IMR-90 (cell line): Measurements from ENCODE around the gene NKD1. TPM values are rescaled to one million over a fixed set of nuclear protein-coding genes. Genes with fewer than 3 reads are reported as not detected.

Experiments used
- ATAC-seq: fragments of 200-7000 bp; cut with Tn5 transposase; 2 replicates; pipeline ENCODE4 v1.9.1; 2020; ENCODE audit warnings: low read depth, mild to moderate bottlenecking, moderate library complexity
- BruUV-seq: library from RNA; stranded (reverse); fragments of 400-500 nt; replicated peaks from 2 replicates; lab custom pipeline; 2021; lab: Mats Ljungman, UMichigan
- CTCF ChIA-PET: fragments of 300-600 bp; formaldehyde crosslinking; extraction: SDS; loops from one replicate; lab custom pipeline; 2021; ENCODE audit warnings: antibody characterized with exemption; lab: Yijun Ruan, JAX
- POLR2A ChIA-PET: fragments of 300-600 bp; sonication (Branson Sonifier 250); formaldehyde crosslinking; loops from one replicate; lab custom pipeline; 2022; ENCODE audit warnings: antibody characterized with exemption; ENCODE audit not compliant: unreplicated experiment; lab: Charles Lee
- DNase-seq: peaks from one replicate; pipeline ENCODE4 v3.0.0; 2013
- H2AFZ ChIP-seq: replicated peaks from 2 replicates; pipeline ENCODE3; 2013; ENCODE audit warnings: low read length, mild to moderate bottlenecking; ENCODE audit not compliant: poor library complexity
- H2AK5ac ChIP-seq: 2 replicates; pipeline ENCODE4 v1.6.1; 2013; ENCODE audit warnings: low read depth, low read length, inconsistent platforms
- H2AK9ac ChIP-seq: replicated peaks from 2 replicates; pipeline ENCODE3; 2013; ENCODE audit warnings: mild to moderate bottlenecking, low read depth, low read length, moderate library complexity; ENCODE audit not compliant: poor library complexity
- H2BK120ac ChIP-seq: 2 replicates; pipeline ENCODE4 v1.6.1; 2013; ENCODE audit warnings: low read depth, low read length, inconsistent platforms
- H2BK15ac ChIP-seq: 3 replicates; pipeline ENCODE4 v1.6.1; 2013; ENCODE audit warnings: low read depth, low read length, inconsistent platforms
- H2BK20ac ChIP-seq: 2 replicates; pipeline ENCODE4 v1.6.1; 2013; ENCODE audit warnings: low read depth, mild to moderate bottlenecking, inconsistent platforms, low read length, moderate library complexity
- H2BK5ac ChIP-seq: 2 replicates; pipeline ENCODE4 v1.6.1; 2013; ENCODE audit warnings: mild to moderate bottlenecking, low read depth, low read length, inconsistent platforms; ENCODE audit not compliant: poor library complexity, severe bottlenecking
- H3K14ac ChIP-seq: replicated peaks from 2 replicates; pipeline ENCODE4 v1.6.1; 2013; ENCODE audit warnings: low read depth, low read length, inconsistent platforms
- H3K18ac ChIP-seq: 2 replicates; pipeline ENCODE4 v1.6.1; 2013; ENCODE audit warnings: low read depth, low read length, control low read depth
- H3K23ac ChIP-seq: 2 replicates; pipeline ENCODE4 v1.6.1; 2013; ENCODE audit warnings: low read depth, low read length, inconsistent platforms
- H3K27ac ChIP-seq: 2 replicates; pipeline ENCODE4 v1.5.1; 2013; ENCODE audit warnings: mild to moderate bottlenecking, control low read depth, low read length; ENCODE audit not compliant: insufficient read depth
- H3K27me3 ChIP-seq: 2 replicates; pipeline ENCODE4 v1.6.1; 2013; ENCODE audit warnings: low read length; ENCODE audit not compliant: control insufficient read depth, insufficient read depth
- H3K36me3 ChIP-seq: 2 replicates; pipeline ENCODE4 v1.6.1; 2013; ENCODE audit warnings: low read length, mixed read lengths; ENCODE audit not compliant: control insufficient read depth, insufficient read depth
- H3K4ac ChIP-seq: 2 replicates; pipeline ENCODE4 v1.6.1; 2013; ENCODE audit warnings: low read depth, low read length, inconsistent platforms
- H3K4me1 ChIP-seq: 2 replicates; pipeline ENCODE4 v1.6.1; 2013; ENCODE audit warnings: low read length, mixed read lengths; ENCODE audit not compliant: control insufficient read depth, insufficient read depth
- H3K4me2 ChIP-seq: 2 replicates; pipeline ENCODE4 v1.6.1; 2013; ENCODE audit warnings: low read depth, mild to moderate bottlenecking, control low read depth, low read length, moderate library complexity
- H3K4me3 ChIP-seq: 2 replicates; pipeline ENCODE4 v1.5.1; 2013; ENCODE audit warnings: low read depth, mild to moderate bottlenecking, control low read depth, low read length, moderate library complexity; ENCODE audit not compliant: insufficient read depth
- H3K56ac ChIP-seq: 2 replicates; pipeline ENCODE4 v1.6.1; 2013; ENCODE audit warnings: low read length, inconsistent platforms; ENCODE audit not compliant: insufficient read depth; ENCODE audit errors: extremely low read depth
- H3K79me1 ChIP-seq, 2 experiments: 2 replicates each; pipeline ENCODE4 v1.6.1; 2013; ENCODE audit warnings: low read length in 2 of 2, inconsistent platforms in 1 of 2, low read depth in 1 of 2
- H3K9ac ChIP-seq: 2 replicates; pipeline ENCODE4 v1.6.1; 2013; ENCODE audit warnings: low read depth, low read length, control low read depth
- H3K9me1 ChIP-seq: 2 replicates; pipeline ENCODE4 v1.6.1; 2013; ENCODE audit warnings: low read length, inconsistent platforms; ENCODE audit not compliant: insufficient read depth
- H3K9me3 ChIP-seq: 2 replicates; pipeline ENCODE4 v1.6.1; 2013; ENCODE audit warnings: low read length; ENCODE audit not compliant: control insufficient read depth, insufficient read depth
- H4K20me1 ChIP-seq: 2 replicates; pipeline ENCODE4 v1.6.1; 2013; ENCODE audit warnings: low read length, inconsistent platforms; ENCODE audit not compliant: insufficient read depth
- H4K5ac ChIP-seq: 2 replicates; pipeline ENCODE4 v1.6.1; 2013; ENCODE audit warnings: mild to moderate bottlenecking, low read depth, low read length, control low read depth
- H4K8ac ChIP-seq, 2 experiments: 2 replicates each; pipeline ENCODE4 v1.6.1; 2013; ENCODE audit warnings: low read depth in 2 of 2, low read length in 2 of 2, control low read depth in 1 of 2, inconsistent platforms in 1 of 2
- H4K91ac ChIP-seq: 2 replicates; pipeline ENCODE4 v1.6.1; 2013; ENCODE audit warnings: low read depth, low read length, inconsistent platforms; ENCODE audit not compliant: insufficient read depth
- CEBPB ChIP-seq: IDR thresholded peaks from 2 replicates; pipeline ENCODE4 v1.6.1; 2012; ENCODE audit warnings: low read depth, low read length, improper control_type of control experiment
- CTCF ChIP-seq: conservative IDR thresholded peaks from 2 replicates; pipeline ENCODE4 v1.5.1; 2012; ENCODE audit warnings: mild to moderate bottlenecking, low read depth, low read length, improper control_type of control experiment
- ELK1 ChIP-seq: fragments of 150-350 bp; IDR thresholded peaks from 2 replicates; pipeline ENCODE4 v1.6.1; 2016; ENCODE audit warnings: low read depth, mild to moderate bottlenecking, low read length, moderate library complexity, borderline replicate concordance
- FOS ChIP-seq: fragments of 150-350 bp; IDR thresholded peaks from 2 replicates; pipeline ENCODE4 v1.6.1; 2016; ENCODE audit warnings: low read depth, low read length
- MAFK ChIP-seq: IDR thresholded peaks from 2 replicates; pipeline ENCODE4 v1.6.1; 2012; ENCODE audit warnings: low read depth, low read length, improper control_type of control experiment
- MAZ ChIP-seq: IDR thresholded peaks from 2 replicates; pipeline ENCODE4 v1.6.1; 2012; ENCODE audit warnings: low read depth, mild to moderate bottlenecking, low read length, improper control_type of control experiment, moderate library complexity, borderline replicate concordance
- MXI1 ChIP-seq: IDR thresholded peaks from 2 replicates; pipeline ENCODE4 v1.6.1; 2012; ENCODE audit warnings: low read depth, mild to moderate bottlenecking, low read length, moderate library complexity, borderline replicate concordance
- NFE2L2 ChIP-seq: fragments of 150-350 bp; IDR thresholded peaks from 2 replicates; pipeline ENCODE4 v1.6.1; 2016; ENCODE audit warnings: low read depth, mild to moderate bottlenecking, low read length
- WGBS, 2 experiments: methylation state at CpG; one replicate each; pipeline versions ENCODE4 v1.1.5 to v1.1.7; 2013; ENCODE audit warnings: missing lambda C conversion rate in 2 of 2; ENCODE audit not compliant: insufficient read length in 1 of 2; ENCODE audit errors: extremely low coverage in 2 of 2; 5-methylcytosine and 5-hydroxymethylcytosine counted together
- dilution Hi-C: fragments of 300-500 bp; cut with HindIII; formaldehyde crosslinking; loops from one replicate; pipeline ENCODE4 v1.14.3; 2018; ENCODE audit warnings: low sequenced_read_pairs; ENCODE audit not compliant: unreplicated experiment
- in situ Hi-C: fragments of 300-500 bp; cut with MboI; formaldehyde crosslinking; loops from 3 replicates; pipeline ENCODE4 v1.14.3; 2019; ENCODE audit warnings: low sequenced_read_pairs, inconsistent platforms, mixed read lengths
- intact Hi-C: fragments of 100-400 bp; cut with micrococcal nuclease; formaldehyde crosslinking; loops from 2 replicates; pipeline ENCODE4 v1.10.0; 2022
- polyA plus RNA-seq, 3 experiments: library from polyadenylated mRNA; depleted of rRNA; stranded (reverse); fragments of >200 nt; gene quantifications; 2 replicates each; pipeline ENCODE4 v1.2.3, GENCODE V29; 2012; ENCODE audit warnings: low replicate concordance in 1 of 3
- total RNA-seq: library from RNA; depleted of rRNA; stranded (reverse); fragments of >200 nt; gene quantifications from 2 replicates; pipeline ENCODE4 v1.2.3, GENCODE V29; 2012

The NKD1 gene
- total and polyA plus RNA-seq, 2 of the 4 experiments (the other 2 are of a cell fraction) = not detected

DNA sequence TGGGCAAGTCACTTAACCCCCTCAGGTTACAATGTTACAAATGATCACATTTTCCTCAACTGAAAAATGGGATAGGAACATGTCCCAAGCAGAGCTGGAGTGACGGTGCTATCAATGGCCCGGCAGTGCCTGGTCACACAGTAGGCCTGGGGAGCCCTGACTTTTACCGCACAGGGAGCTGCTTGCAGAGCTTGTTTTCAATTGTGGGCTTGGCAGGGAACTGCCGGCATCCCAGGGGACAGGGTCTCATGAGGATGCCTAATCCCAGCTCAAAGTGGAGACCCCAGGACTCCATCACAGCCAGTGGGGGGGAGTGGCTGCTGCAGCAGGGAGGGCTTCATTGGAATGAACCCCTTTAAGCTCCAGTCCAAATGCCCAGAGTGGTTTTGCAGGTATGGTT lies 121.5 kb downstream of the NKD1 start:
- Histone ChIP-seq H4K91ac (no peak overlapping the region), H3K4ac (no peak overlapping the region), H2AK5ac (no peak overlapping the region), H2AFZ (no peak overlapping the region), H3K4me2 (no peak overlapping the region), H3K4me3 (no peak overlapping the region), H2BK15ac (no peak overlapping the region), H3K9me1 (no peaks in the 10 kb centered on the region), H3K14ac (no peak overlapping the region), H4K8ac (no peak overlapping the region), H4K5ac (no peak overlapping the region), H3K18ac (no peak overlapping the region), H3K9ac (no peak overlapping the region), H2BK20ac (no peak overlapping the region), H3K27me3 (no peaks in the 10 kb centered on the region; the same call in 1 of the 2 replicates), H3K9me3 (peaks cover 23% of the 10 kb centered on the region), H2BK5ac (no peak overlapping the region), H3K56ac (no peak overlapping the region), H4K20me1 (no peaks in the 10 kb centered on the region), H3K79me1 (no peaks in the 10 kb centered on the region), H2AK9ac (no peak overlapping the region), H3K4me1 (no peaks in the 10 kb centered on the region), H3K36me3 (no peaks in the 10 kb centered on the region), H2BK120ac (no peak overlapping the region), H3K27ac (no peak overlapping the region), H3K23ac (no peak overlapping the region)
- intact Hi-C loops (no loop called here), in situ Hi-C loops (loop anchor here (10.0 to 25.0 kb wide), 2 partner anchors 295 to 457 kb away; no protein-coding TSS in a partner anchor), dilution Hi-C loops (no loop called here)
- ChIA-PET CTCF (no interaction called here), POLR2A (no interaction called here)
- DNase-seq (no peak), ATAC-seq (no peak)
- WGBS, 2 experiments = 79% methylated on average over 3 of the region's 4 CpGs; no CpG with 5 or more reads in 1 of the 2 experiments
- BruUV-seq = no TSS peak
- no peak for TF ChIP-seq NFE2L2
- no peak for TF ChIP-seq CEBPB
- TF ChIP-seq MAZ = no peak
- TF ChIP-seq FOS = no peak
- TF ChIP-seq CTCF = no peak
- no peak for TF ChIP-seq ELK1
- TF ChIP-seq MAFK = no peak
- no peak for TF ChIP-seq MXI1
